GM18861 (cell line): ENCODE data around the gene EPHB6.

ENCODE experiments used
- ATAC-seq: cut with Tn5 transposase; IDR thresholded peaks from one replicate; pipeline ENCODE4 v1.9.1; 2021; ENCODE audit not compliant: unreplicated experiment

The EPHB6 gene

DNA sequence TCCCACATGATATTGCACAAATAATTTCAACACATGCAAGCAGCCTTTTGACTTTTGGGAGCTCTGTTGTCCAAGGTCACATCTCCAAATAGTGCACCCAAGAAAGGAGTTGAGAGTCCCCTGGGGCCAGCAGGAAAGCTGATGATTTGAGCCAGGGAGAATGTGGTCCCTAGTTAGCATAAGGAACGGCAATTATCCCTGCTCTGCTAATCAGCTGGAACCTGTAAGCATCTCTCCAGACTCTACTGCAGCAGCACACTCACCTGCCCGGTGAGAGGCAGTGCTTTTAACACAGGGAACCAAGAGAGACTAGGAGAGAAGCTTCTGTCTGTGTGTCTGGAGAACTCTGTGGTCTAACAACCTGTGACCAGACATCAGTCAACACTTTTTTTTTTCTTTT, 61.6 kb downstream of the EPHB6 start:
- ATAC-seq: no peak

DNA sequence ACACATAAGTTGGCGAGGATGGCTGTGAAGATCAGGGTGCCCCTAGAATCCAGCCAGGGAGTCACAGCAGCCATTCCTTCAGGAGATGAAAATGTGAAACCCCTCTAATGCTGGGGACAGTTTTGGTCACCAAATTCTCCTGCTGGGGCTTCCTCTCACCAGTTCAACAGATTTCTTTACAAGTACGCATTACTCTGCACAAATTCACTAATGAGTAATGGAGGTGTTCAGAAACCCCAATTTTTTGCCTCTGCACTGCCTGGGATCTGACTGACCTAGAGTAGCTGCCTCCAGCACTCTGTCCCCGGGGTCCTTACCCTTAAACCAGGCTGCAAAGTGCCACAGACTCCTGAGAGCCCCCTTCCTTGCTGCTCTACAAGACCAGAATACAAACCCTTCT, 62.6 kb downstream of the EPHB6 start:
- ATAC-seq: no peak

- no peak for ATAC-seq
These were observed 64.0 kb downstream of the EPHB6 start for GRCh38 chr7:142918901-142919300.

GRCh38 chr7:142919656-142920055, 64.8 kb downstream of the EPHB6 start:
- ATAC-seq: no peak
